ENCODE measurements around the gene PBOV1. TPM values are rescaled to one million over a fixed set of nuclear protein-coding genes. Genes with fewer than 3 reads are reported as not detected.

The PBOV1 gene
- not detected for total RNA-seq

DNA sequence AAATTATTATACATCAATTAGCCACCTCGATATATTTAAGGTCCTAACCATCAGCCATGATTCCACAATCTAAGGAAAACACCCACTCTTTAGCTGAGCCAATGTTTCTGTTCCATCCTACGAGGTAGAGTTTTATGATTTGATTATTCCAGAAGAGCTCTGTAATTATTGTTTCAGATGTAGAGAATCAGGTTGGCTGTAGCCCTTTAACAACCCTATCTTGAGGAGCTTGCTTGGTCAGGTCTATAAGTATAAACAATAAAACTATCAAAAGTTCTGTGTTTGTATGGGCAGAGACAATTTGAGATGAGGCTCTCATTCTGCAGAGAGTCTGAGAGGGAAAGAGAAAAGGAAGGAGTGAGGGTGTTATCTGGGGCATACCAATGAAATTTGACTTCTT lies at the start of gene PBOV1:
PBOV1 (minus strand) TSS at position 43 of the 400 bp plus-strand sequence. CDS start 96 bp downstream, outside the sequence.
- no peak for DNase-seq

- no peak for DNase-seq
These were observed 47.8 kb upstream of the PBOV1 start for GRCh38 chr6:138266095-138266494.

GRCh38 chr6:138264372-138264880 lies 46.1 kb upstream of the PBOV1 start:
- DNase-seq = no peak

DNA sequence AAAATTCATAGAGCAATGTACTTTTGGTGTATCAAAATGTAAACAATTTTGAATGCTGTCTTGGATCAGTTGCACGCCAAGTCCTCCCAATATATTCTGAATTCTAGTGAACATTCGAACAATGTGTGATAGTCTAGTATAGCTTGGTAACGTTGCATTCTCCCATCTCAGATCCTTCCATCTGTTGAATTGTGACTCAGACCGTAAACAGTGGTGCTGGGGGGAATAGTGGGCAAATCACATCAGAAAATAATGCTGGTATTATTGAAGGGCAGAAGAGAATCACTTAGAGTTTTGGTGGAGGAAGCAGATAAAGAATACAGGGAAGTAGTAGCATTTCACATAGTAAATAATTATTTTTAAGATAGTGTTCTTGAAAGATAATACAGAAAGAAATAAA lies 45.7 kb upstream of the PBOV1 start:
- no peak for DNase-seq

GRCh38 chr6:138261116-138261780 lies 43.0 kb upstream of the PBOV1 start:
- DNase-seq = no peak

DNA sequence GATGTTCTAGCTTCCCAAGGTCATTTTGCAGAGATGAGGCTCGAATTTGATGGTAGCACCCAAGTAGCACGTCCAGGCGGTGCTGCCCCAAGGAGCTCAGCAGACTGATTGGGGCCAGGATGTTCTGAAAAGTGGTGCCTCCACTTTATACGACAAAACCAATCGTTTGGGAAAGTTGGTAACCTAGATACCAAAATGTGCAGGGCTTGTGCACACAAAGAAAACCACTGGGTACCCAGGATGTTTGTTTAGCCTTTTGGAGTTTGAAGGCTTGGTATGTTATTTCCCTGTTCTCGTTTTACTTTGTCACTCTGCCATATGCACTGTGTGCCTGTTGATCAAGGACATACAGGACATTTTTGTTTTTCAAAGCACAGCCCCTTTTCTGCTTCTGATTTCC lies 40.7 kb upstream of the PBOV1 start:
- DNase-seq = no peak

DNA sequence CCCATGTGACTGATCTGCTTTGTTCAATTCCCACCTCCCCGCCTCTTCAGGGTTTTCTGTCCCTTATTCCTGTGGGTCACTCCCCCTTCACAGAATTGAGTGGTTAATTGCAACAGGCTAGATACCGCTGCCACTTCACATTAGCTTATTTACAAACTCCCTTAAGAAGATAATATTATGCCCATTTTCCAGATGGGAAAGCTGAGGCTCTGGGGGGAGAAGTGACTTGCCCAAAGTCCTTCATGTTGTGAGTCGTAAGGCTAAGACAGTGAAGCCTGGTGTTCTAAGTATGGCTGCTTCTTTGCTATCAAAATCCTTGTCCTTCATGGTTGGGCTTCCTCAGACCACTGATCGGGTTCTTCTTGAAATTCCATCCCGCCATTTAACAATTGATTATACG lies 39.9 kb upstream of the PBOV1 start:
- DNase-seq = no peak

DNA sequence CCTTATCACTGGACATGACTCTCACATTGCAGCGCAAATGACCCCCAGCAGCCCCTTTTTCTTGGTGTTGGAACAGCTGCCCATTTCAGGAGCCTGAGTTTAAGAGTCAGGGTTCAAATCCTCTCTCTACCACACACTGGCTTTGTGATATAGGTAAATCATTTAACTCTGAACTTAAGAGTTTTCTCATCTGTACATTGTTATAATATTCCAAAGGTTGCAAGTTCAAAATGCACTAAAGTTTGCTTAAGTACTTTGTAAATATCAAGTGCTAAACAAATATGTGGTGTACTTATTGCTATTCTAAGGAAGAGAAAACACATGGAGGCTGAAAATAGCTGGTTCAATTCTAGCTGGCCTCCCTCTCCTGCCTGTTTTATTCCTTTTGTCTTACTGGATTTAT lies 39.3 kb upstream of the PBOV1 start:
- DNase-seq = no peak

DNA sequence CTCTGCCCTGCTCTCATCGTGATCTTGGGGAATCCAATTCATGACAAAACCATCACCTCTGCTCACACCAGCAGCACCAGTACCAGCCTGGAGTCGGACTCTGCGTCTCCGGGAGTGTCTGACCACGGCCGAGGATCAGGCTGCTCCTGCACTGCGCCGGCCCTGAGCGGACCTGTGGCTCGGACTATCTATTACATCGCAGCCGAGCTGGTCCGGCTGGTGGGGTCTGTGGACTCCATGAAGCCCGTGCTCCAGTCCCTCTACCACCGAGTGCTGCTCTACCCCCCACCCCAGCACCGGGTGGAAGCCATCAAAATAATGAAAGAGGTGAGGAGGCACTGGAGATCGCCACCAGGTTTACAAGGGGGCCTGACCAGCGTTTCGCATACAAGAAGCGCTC lies 37.2 kb upstream of the PBOV1 start:
- DNase-seq = no peak

GRCh38 chr6:138253731-138254130 lies 35.4 kb upstream of the PBOV1 start:
- DNase-seq = no peak

- no peak for DNase-seq
These were observed 32.4 kb upstream of the PBOV1 start for GRCh38 chr6:138250513-138251247.

GRCh38 chr6:138250053-138250452 lies 31.8 kb upstream of the PBOV1 start:
- no peak for DNase-seq

- no peak for DNase-seq
These were observed 30.6 kb upstream of the PBOV1 start for GRCh38 chr6:138248878-138249277.

GRCh38 chr6:138248011-138248410 lies 29.7 kb upstream of the PBOV1 start:
- DNase-seq = no peak

- DNase-seq = no peak
These were observed 28.6 kb upstream of the PBOV1 start for GRCh38 chr6:138246650-138247440.

GRCh38 chr6:138245751-138246150 lies 27.5 kb upstream of the PBOV1 start:
- no peak for DNase-seq

- DNase-seq = no peak
These were observed 24.8 kb upstream of the PBOV1 start for GRCh38 chr6:138242987-138243592.

DNA sequence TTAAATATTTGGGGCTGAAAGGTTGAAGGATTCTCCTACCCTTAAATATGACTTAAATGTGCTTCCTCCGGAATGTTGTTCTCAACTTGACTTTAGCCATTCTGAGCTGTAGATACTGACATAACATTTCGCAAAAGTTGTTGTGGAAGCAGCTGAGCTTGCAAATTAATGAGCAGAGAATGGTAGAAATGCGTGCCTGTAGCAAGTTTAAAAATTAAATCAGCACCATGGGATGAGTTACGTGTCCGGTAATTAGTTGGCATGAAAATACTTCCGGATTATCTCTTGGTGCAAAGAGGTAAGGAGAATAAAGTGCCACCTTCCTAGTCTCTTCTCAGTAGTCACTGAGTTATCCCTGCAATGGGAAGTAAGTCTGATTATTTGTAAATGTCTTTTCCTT lies 23.6 kb upstream of the PBOV1 start:
- no peak for DNase-seq

GRCh38 chr6:138241381-138241780 lies 23.1 kb upstream of the PBOV1 start:
- no peak for DNase-seq

DNA sequence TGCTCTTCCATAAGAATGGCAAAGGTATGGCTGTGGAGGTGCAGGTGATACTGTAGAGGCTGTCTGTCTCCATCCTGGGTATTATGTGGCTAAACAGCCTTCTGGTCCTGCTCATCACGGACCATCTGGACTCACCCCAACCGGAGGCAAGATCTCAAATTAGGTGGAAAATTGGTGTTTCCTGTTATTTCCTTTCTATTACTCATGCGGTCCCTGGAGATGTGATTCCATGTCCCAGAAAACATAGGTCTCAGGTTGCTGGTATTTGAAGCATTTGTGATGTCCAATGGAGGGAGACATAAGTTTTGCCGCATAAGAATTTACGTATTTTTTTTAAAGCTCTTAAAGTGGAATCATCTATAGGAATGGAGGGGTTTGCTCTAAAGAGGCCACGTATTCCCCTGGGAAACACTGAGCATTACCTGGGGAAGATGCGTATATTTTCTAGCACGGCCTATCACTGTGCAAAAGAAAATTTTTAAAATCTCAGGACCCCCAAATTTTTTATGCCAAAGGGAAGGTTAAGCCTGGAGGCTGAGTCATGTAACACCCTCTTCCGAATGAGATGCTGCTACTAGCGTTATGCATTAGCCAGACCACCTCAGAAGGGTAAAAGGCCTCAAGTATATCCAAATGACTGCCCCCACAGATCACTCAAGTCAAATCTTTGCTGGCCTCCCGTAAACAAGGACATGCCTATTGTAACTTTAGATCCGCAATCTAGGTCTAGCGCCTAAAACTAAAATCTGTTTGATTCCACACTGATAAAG lies 22.4 kb upstream of the PBOV1 start:
- DNase-seq = no peak

- no peak for DNase-seq
These were observed 21.5 kb upstream of the PBOV1 start for GRCh38 chr6:138239774-138240173.

DNA sequence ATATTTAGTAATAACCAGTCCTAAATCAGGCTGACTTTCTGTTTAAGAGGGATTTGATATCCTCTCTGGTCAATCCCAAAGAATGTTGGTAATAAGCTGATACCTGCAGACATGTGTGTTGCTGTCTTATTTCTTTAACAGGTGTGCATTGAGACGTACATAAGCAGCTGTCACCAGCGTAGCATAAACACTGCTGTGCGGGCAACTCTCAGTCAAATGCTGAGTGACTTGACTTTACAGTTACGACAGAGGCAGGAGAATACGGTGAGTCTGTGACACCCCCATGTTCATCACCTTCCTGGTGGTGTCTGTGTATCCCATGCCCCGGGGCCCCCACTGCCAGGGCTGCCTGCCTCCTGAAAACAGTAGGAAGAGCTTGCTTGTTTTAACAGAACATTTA lies 20.1 kb upstream of the PBOV1 start:
- DNase-seq = no peak
